Stimulated activated CD4-positive, alpha-beta T cell treated with anti-CD3 and anti-CD28 coated beads, TNF-alpha, amount 100 ng/mL, for 4 hours (primary cell): ENCODE measurements around the gene TNFSF4.
"Not testable (repeated sequence)": the region's sequence is repeated elsewhere in the genome, so short reads cannot be mapped to it uniquely, and the experiment has no call there.

Source experiments
- DNase-seq, 3 experiments: peaks; one replicate each; pipeline ENCODE4 v3.0.0-alpha.2; 2020; ENCODE audit warnings: low read depth in 3 of 3

The TNFSF4 gene

GRCh38 chr1:173164178-173164577 lies 43.0 kb downstream of the TNFSF4 start:
- no peak for DNase-seq

- DNase-seq: no peak
Observed at GRCh38 chr1:173163222-173163621, 43.9 kb downstream of the TNFSF4 start.

- DNase-seq: no peak
Observed at GRCh38 chr1:173162601-173163000, 44.5 kb downstream of the TNFSF4 start.

GRCh38 chr1:173161510-173162221 lies 45.5 kb downstream of the TNFSF4 start:
- no peak for DNase-seq

- DNase-seq: not testable (repeated sequence)
Observed at GRCh38 chr1:173153964-173154363, 53.2 kb downstream of the TNFSF4 start.

GRCh38 chr1:173153503-173153902 lies 53.6 kb downstream of the TNFSF4 start:
- no peak for DNase-seq

GRCh38 chr1:173152598-173152997 lies 54.5 kb downstream of the TNFSF4 start:
- DNase-seq: no peak

GRCh38 chr1:173150795-173151194 lies 56.3 kb downstream of the TNFSF4 start:
- no peak for DNase-seq

- no peak for DNase-seq
Observed at GRCh38 chr1:173149887-173150286, 57.2 kb downstream of the TNFSF4 start.

- no peak for DNase-seq
Observed at GRCh38 chr1:173148971-173149370, 58.2 kb downstream of the TNFSF4 start.

- no peak for DNase-seq
Observed at GRCh38 chr1:173148545-173148944, 58.6 kb downstream of the TNFSF4 start.

GRCh38 chr1:173140733-173141132 lies 66.4 kb downstream of the TNFSF4 start:
- no peak for DNase-seq

GRCh38 chr1:173139706-173140105 lies 67.4 kb downstream of the TNFSF4 start:
- DNase-seq: no peak

GRCh38 chr1:173137107-173137706 lies 69.9 kb downstream of the TNFSF4 start:
- DNase-seq: no peak

GRCh38 chr1:173134800-173135199 lies 72.3 kb downstream of the TNFSF4 start:
- no peak for DNase-seq

GRCh38 chr1:173134029-173134428 lies 73.1 kb downstream of the TNFSF4 start:
- DNase-seq: no peak
